Prostate gland (tissue), 2 donors: ENCODE measurements around the gene PXN. TPM values are rescaled to one million over a fixed set of nuclear protein-coding genes. Genes with fewer than 3 reads are reported as not detected.
"Not testable (repeated sequence)": the region's sequence is repeated elsewhere in the genome, so short reads cannot be mapped to it uniquely, and the experiment has no call there.

Experiments
- DNase-seq: peaks from one replicate; pipeline ENCODE4 v3.0.0-alpha.2; 2019; ENCODE audit warnings: low spot score
- H3K27ac ChIP-seq, 2 donors: fragments of 200-600 bp; sonication (generic); 2 replicates each; pipeline ENCODE4 v1.5.1; 2017 to 2019
- H3K27me3 ChIP-seq: fragments of 200-600 bp; sonication (generic); replicated peaks from 2 replicates; pipeline ENCODE4 v1.5.1; 2019; ENCODE audit not compliant: insufficient read depth
- H3K36me3 ChIP-seq, 2 donors: fragments of 200-600 bp; sonication (generic); 1 replicate in 1 of 2; 2 replicates in 1 of 2; pipeline versions ENCODE4 v1.5.1 to v1.8.1; 2017 to 2019
- H3K4me1 ChIP-seq: fragments of 200-600 bp; sonication (generic); replicated peaks from 2 replicates; pipeline ENCODE4 v1.5.1; 2019
- H3K4me3 ChIP-seq, 2 donors: fragments of 200-600 bp; sonication (generic); 2 replicates each; pipeline ENCODE4 v1.5.1; 2017 to 2019
- H3K9me3 ChIP-seq: fragments of 200-600 bp; sonication (generic); 2 replicates; pipeline ENCODE4 v1.5.1; 2017
- CTCF ChIP-seq, 4 experiments: fragments of 200-600 bp in 2 of 4; fragments of 450-650 bp in 2 of 4; sonication (generic) in 2 of 4; IDR thresholded peaks; 1 replicate in 3 of 4; 2 replicates in 1 of 4; pipeline ENCODE4 v1.5.1; 2016 to 2019; ENCODE audit warnings: antibody characterized with exemption in 4 of 4, mild to moderate bottlenecking in 2 of 4, moderate library complexity in 2 of 4
- POLR2A ChIP-seq: fragments of 450-650 bp; IDR thresholded peaks from one replicate; pipeline ENCODE4 v1.6.1; 2016; ENCODE audit warnings: antibody characterized with exemption, mild to moderate bottlenecking
- POLR2AphosphoS5 ChIP-seq: sonication (generic); formaldehyde crosslinking; IDR thresholded peaks from one replicate; pipeline ENCODE4 v1.6.1; 2017; ENCODE audit warnings: antibody characterized with exemption
- WGBS: methylation state at CpG from one replicate; pipeline ENCODE4 v1.1.5; 2018; 5-methylcytosine and 5-hydroxymethylcytosine counted together
- intact Hi-C: fragments of 100-400 bp; cut with DNase I; formaldehyde crosslinking; loops from one replicate; pipeline ENCODE4 v1.14.2; 2022
- total RNA-seq, 2 donors: library from RNA; depleted of rRNA; stranded (reverse); fragments of >200 nt; gene quantifications; one replicate each; pipeline ENCODE4 v1.1.0, GENCODE V29; 2016

Gene PXN
- total RNA-seq, 2 donors from 2014 or later: 58.3 to 113 TPM

- Histone ChIP-seq H3K36me3 (peaks cover 29 to 39% of the 10 kb centered on the region in 2 donors), H3K4me3 (no peak overlapping the region), H3K4me1 (no peaks in the 10 kb centered on the region), H3K27ac (no peak overlapping the region), H3K9me3 (no peaks in the 10 kb centered on the region), H3K27me3 (no peaks in the 10 kb centered on the region)
- intact Hi-C loops: no loop called here
- 85% methylated on average over 31 of the region's 34 CpGs for WGBS
- TF ChIP-seq POLR2A: no peak
- TF ChIP-seq POLR2AphosphoS5: no peak
- no peak for TF ChIP-seq CTCF (IDR thresholded peaks at IDR 0.05)
- no peak for DNase-seq
These were observed 50.7 kb downstream of the PXN start for GRCh38 chr12:120214626-120215356.

- DNase-seq: no peak
- WGBS: 95% methylated on average over 20 of the region's 20 CpGs
These were observed 51.8 kb downstream of the PXN start for GRCh38 chr12:120213758-120214157.

GRCh38 chr12:120213182-120213581 is 52.3 kb downstream of the PXN start:
- intact Hi-C loops, H3K27me3 ChIP-seq, DNase-seq, H3K27ac ChIP-seq, H3K4me3 ChIP-seq, H3K4me1 ChIP-seq, H3K9me3 ChIP-seq: not testable (repeated sequence)
- WGBS: 86% methylated on average over 5 of the region's 5 CpGs
- peaks cover 19 to 25% of the 10 kb centered on the region in 2 donors for H3K36me3 ChIP-seq

More at GRCh38 chr12:120213758-120214157, 51.8 kb downstream of the PXN start:
- no peak overlapping the region for H3K4me3 ChIP-seq
- TF ChIP-seq CTCF (IDR thresholded peaks at IDR 0.05) (no peak), POLR2AphosphoS5 (no peak), POLR2A (no peak)
- no peaks in the 10 kb centered on the region for H3K4me1 ChIP-seq
- peaks cover 20 to 29% of the 10 kb centered on the region in 2 donors for H3K36me3 ChIP-seq
- intact Hi-C loops: no loop called here
- H3K27ac ChIP-seq: no peak overlapping the region
- H3K9me3 ChIP-seq: no peaks in the 10 kb centered on the region
- no peaks in the 10 kb centered on the region for H3K27me3 ChIP-seq

- peaks cover 19 to 25% of the 10 kb centered on the region in 2 donors for H3K36me3 ChIP-seq
- intact Hi-C loops: no loop called here
- no peak for DNase-seq
- H3K4me1 ChIP-seq: no peaks in the 10 kb centered on the region
- no peak overlapping the region for H3K27ac ChIP-seq
- no peak for TF ChIP-seq POLR2AphosphoS5
- no peak for TF ChIP-seq CTCF (IDR thresholded peaks at IDR 0.05)
- TF ChIP-seq POLR2A: no peak
- H3K9me3 ChIP-seq: no peaks in the 10 kb centered on the region
- WGBS: 92% methylated on average over 24 of the region's 24 CpGs
- H3K27me3 ChIP-seq: no peaks in the 10 kb centered on the region
- H3K4me3 ChIP-seq: no peak overlapping the region
These were observed 53.2 kb downstream of the PXN start for GRCh38 chr12:120212301-120212700.

GRCh38 chr12:120211904-120212283 is 53.6 kb downstream of the PXN start:
- 76% methylated on average over 9 of the region's 9 CpGs for WGBS
- H3K36me3 ChIP-seq: peaks cover 19 to 25% of the 10 kb centered on the region in 2 donors
- H3K9me3 ChIP-seq: no peaks in the 10 kb centered on the region
- TF ChIP-seq POLR2A: no peak
- no peak for TF ChIP-seq CTCF (IDR thresholded peaks at IDR 0.05)
- no peak for TF ChIP-seq POLR2AphosphoS5
- H3K27me3 ChIP-seq: no peaks in the 10 kb centered on the region
- no peaks in the 10 kb centered on the region for H3K4me1 ChIP-seq
- H3K4me3 ChIP-seq: no peak overlapping the region
- no peak overlapping the region for H3K27ac ChIP-seq
- intact Hi-C loops: no loop called here
- DNase-seq: no peak
